Colonic mucosa (tissue), 4 donors: ENCODE results near the gene FAM200A. TPM values are rescaled to one million over a fixed set of nuclear protein-coding genes. Genes with fewer than 3 reads are reported as not detected.

Experiments
- DNase-seq: peaks from one replicate; pipeline ENCODE4 v3.0.0-alpha.2; 2020
- H3K27ac ChIP-seq: fragments of 200-600 bp; one replicate; pipeline ENCODE4 v1.8.0; 2021
- H3K27me3 ChIP-seq: fragments of 200-600 bp; one replicate; pipeline ENCODE4 v1.8.0; 2021
- H3K36me3 ChIP-seq: fragments of 200-600 bp; one replicate; pipeline ENCODE4 v1.8.0; 2021
- H3K4me1 ChIP-seq: fragments of 200-600 bp; one replicate; pipeline ENCODE4 v1.8.0; 2021; ENCODE audit warnings: mild to moderate bottlenecking
- H3K4me3 ChIP-seq: fragments of 200-600 bp; one replicate; pipeline ENCODE4 v1.8.0; 2021
- H3K9ac ChIP-seq, 2 donors: one replicate each; pipeline ENCODE4 v1.7.0; 2013; ENCODE audit warnings: control low read depth in 2 of 2, low read depth in 2 of 2, low read length in 2 of 2
- H3K9me3 ChIP-seq: fragments of 200-600 bp; one replicate; pipeline ENCODE4 v1.8.0; 2021
- intact Hi-C: fragments of 100-400 bp; cut with DNase I; formaldehyde crosslinking; loops from one replicate; pipeline ENCODE4 v1.14.1; 2022
- total RNA-seq, 2 donors: library from RNA; stranded (reverse); fragmentation: NEBNext Ultra II Directional in 1 of 2; extraction: Animal tissue kit (Norgen Biotek cat#: 25700) in 1 of 2; gene quantifications; one replicate each; pipeline ENCODE4 v1.2.1, GENCODE V29; 2021
- TF ChIP-seq, protein P1 (sequence below): fragments of 200-600 bp; IDR thresholded peaks from one replicate; pipeline ENCODE4 v1.8.0; 2022; ENCODE audit warnings: antibody characterized with exemption, mild to moderate bottlenecking
- donor health status: healthy.
- donor health status: DM: no; HTN: no; CAD: no.
- donor health status: DM: no; HTN: no; CAD: no.

FAM200A gene
- total RNA-seq, 2 donors from 2014 or later, result 4.1 to 5.0 TPM

DNA sequence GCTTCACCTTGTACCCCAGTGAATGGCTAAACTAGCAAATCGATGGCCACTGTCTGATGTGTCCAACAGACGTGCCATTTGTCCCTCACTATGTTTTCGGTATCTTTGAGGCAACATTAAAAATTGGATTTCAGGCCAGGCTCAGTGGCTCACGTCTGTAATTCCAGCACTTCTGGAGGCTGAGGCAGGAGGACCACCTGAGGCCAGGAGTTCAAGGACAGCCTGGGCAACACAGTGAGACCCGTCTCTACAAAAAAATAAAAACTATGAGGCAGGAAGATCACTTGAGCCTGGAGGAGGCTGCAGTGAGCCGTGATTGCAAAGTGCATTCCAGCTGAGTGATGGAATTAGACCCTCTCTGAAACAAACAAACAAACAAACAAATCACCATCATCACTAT, 8.0 kb downstream of the FAM200A start:
- Histone ChIP-seq H3K36me3 (no peaks in the 10 kb centered on the region), H3K4me1 (no peaks in the 10 kb centered on the region), H3K9me3 (no peaks in the 10 kb centered on the region), H3K27ac (no peak overlapping the region), H3K4me3 (no peak overlapping the region), H3K9ac (no peak overlapping the region), H3K27me3 (no peaks in the 10 kb centered on the region)
- no peak for DNase-seq
- intact Hi-C loops, result no loop called here
- TF ChIP-seq, protein P1, sequence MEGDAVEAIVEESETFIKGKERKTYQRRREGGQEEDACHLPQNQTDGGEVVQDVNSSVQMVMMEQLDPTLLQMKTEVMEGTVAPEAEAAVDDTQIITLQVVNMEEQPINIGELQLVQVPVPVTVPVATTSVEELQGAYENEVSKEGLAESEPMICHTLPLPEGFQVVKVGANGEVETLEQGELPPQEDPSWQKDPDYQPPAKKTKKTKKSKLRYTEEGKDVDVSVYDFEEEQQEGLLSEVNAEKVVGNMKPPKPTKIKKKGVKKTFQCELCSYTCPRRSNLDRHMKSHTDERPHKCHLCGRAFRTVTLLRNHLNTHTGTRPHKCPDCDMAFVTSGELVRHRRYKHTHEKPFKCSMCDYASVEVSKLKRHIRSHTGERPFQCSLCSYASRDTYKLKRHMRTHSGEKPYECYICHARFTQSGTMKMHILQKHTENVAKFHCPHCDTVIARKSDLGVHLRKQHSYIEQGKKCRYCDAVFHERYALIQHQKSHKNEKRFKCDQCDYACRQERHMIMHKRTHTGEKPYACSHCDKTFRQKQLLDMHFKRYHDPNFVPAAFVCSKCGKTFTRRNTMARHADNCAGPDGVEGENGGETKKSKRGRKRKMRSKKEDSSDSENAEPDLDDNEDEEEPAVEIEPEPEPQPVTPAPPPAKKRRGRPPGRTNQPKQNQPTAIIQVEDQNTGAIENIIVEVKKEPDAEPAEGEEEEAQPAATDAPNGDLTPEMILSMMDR, result no peak

DNA sequence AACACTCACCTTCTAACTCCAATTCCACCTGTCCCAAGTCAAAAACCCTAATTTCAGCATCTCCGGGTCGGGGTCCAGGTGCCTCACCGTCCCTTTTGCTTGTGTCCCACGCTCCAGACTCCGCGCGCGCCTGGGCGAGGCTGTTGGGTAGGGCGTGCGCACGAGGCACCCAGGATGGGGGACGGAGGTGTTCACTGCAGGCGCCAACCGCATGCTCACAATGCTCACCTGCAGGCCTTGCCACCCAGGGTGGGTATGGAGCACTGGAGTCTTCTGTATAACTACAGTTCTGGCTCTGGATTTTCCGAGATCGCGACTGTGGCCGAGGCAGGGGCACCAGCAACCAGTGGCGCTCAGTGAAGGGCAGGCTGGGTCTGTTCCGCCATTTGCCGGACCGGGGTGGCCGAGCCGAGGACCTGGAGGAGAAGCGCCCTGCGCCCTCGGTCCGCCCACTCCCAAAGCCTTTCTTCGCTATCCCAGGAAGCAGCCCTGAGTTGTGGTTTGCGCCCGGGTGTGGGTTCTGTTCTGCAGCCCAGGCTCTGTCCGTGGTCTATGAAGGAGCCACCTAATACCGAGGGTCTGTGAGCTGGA, 8.7 kb downstream of the FAM200A start:
- Histone ChIP-seq H3K9me3 (no peaks in the 10 kb centered on the region), H3K27ac (no peak overlapping the region), H3K4me1 (no peaks in the 10 kb centered on the region), H3K9ac (no peak overlapping the region), H3K27me3 (no peaks in the 10 kb centered on the region), H3K36me3 (no peaks in the 10 kb centered on the region), H3K4me3 (no peak overlapping the region)
- intact Hi-C loops, result no loop called here
- TF ChIP-seq, protein P1, result no peak
- DNase-seq, result no peak

DNA sequence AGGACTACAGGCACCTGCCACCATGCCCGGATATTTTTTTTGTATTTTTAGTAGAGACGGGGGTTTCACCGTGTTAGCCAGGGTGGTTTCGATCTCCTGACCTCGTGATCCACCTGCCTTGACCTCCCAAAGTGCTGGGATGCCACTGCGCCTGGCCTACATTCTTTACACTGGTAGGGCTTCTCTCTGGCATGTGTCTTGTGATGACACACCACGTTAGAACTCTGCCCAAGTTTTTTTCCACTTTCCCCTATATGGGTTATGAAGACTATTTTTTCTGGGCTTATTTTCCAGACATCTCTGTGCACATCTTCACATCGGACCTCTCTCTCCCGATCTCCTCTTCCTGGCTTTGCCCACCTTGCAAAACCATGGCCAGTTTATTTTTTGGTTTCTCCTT, 10.7 kb downstream of the FAM200A start:
- intact Hi-C loops, result no loop called here
- Histone ChIP-seq H3K4me1 (no peaks in the 10 kb centered on the region), H3K4me3 (no peak overlapping the region), H3K27me3 (no peaks in the 10 kb centered on the region), H3K9me3 (no peaks in the 10 kb centered on the region), H3K36me3 (no peaks in the 10 kb centered on the region), H3K9ac (no peak overlapping the region), H3K27ac (no peak overlapping the region)
- TF ChIP-seq, protein P1, result no peak
- DNase-seq, result no peak

DNA sequence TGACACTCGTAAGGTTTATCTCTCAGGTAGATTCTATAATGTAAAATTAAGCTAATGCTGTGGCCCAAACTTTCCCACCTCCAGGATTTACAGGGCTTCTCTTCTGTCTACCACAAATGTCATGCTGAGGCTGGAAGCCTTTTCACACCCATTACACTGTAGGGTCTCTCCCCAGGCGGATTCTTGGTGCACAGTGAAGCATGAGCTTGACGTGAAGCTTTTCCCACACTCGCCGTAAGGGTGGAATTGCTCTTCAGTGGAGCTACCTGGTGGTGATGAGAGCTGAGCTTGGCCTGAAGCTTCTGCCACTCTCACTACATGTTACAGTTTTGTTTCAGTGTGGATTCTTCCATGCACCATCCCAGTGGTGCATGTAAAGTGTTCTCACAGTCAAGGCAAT, 11.4 kb downstream of the FAM200A start:
- H3K27ac ChIP-seq, result no peak overlapping the region
- DNase-seq, result no peak
- intact Hi-C loops, result no loop called here
- no peaks in the 10 kb centered on the region for H3K27me3 ChIP-seq
- TF ChIP-seq, protein P1, result no peak
- no peaks in the 10 kb centered on the region for H3K4me1 ChIP-seq
- H3K4me3 ChIP-seq, result no peak overlapping the region
- no peaks in the 10 kb centered on the region for H3K36me3 ChIP-seq
- no peak overlapping the region for H3K9ac ChIP-seq
- H3K9me3 ChIP-seq, result no peaks in the 10 kb centered on the region

DNA sequence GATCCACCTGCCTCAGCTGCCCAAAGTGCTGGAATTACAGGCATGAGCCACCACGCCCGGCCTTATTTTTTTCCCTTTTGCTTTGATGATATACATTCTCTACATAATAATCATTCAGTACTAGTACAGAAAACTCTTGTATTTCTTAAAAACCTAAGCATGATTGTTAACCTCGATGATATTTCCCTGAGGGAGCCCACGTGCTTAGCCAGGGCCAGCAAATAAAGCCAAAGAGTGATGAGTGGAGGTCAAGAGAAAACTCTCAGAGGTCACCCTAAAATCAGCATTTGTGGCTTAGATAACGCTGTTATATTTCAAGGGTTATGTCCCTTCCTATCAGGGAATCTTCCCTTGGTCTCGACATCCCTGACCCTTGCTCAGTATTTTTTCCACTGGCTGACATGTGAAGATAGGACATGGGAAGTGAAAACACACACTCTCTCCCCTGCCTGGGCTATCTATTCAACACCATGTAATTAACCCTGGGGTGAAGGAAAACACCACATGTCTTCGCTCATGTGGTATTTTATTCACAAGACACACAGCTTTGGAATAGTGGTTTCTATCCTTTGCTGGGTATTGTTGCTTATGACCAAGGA, 12.6 kb downstream of the FAM200A start:
- Histone ChIP-seq H3K36me3 (no peaks in the 10 kb centered on the region), H3K9ac (no peak overlapping the region), H3K9me3 (no peaks in the 10 kb centered on the region), H3K27me3 (no peaks in the 10 kb centered on the region), H3K4me1 (no peaks in the 10 kb centered on the region), H3K4me3 (no peak overlapping the region), H3K27ac (no peak overlapping the region)
- intact Hi-C loops, result loop anchor here (10.0 kb wide), 1 partner anchor 305 kb away; no protein-coding TSS in a partner anchor
- DNase-seq, result no peak
- TF ChIP-seq, protein P1, result no peak
